Muscle layer of duodenum (tissue), 2 donors: ENCODE data around the gene SHC3.
A peak's percentile ranks its signal among the peaks of the same experiment; 100 is the strongest.

ENCODE experiments used
- H3K27ac ChIP-seq: one replicate; pipeline ENCODE4 v1.7.0; 2013; ENCODE audit warnings: mild to moderate bottlenecking, low read length
- H3K27me3 ChIP-seq: one replicate; pipeline ENCODE4 v1.7.0; 2013; ENCODE audit warnings: low read depth, mild to moderate bottlenecking, control low read depth, low read length
- H3K36me3 ChIP-seq, 2 donors: one replicate each; pipeline ENCODE4 v1.7.0; 2013; ENCODE audit warnings: low read length in 2 of 2, control low read depth in 1 of 2, mild to moderate bottlenecking in 1 of 2; ENCODE audit not compliant: insufficient read depth in 2 of 2, control insufficient read depth in 1 of 2
- H3K4me1 ChIP-seq, 2 donors: one replicate each; pipeline ENCODE4 v1.7.0; 2013; ENCODE audit warnings: low read length in 2 of 2, mild to moderate bottlenecking in 2 of 2, control low read depth in 1 of 2, moderate library complexity in 1 of 2; ENCODE audit not compliant: insufficient read depth in 2 of 2, control insufficient read depth in 1 of 2
- H3K4me3 ChIP-seq, 2 donors: one replicate each; pipeline ENCODE4 v1.7.0; 2013; ENCODE audit warnings: low read length in 2 of 2, low read depth in 1 of 2, mild to moderate bottlenecking in 1 of 2
- H3K9me3 ChIP-seq, 2 donors: one replicate each; pipeline ENCODE4 v1.7.0; 2013; ENCODE audit warnings: low read length in 2 of 2, control low read depth in 1 of 2, mild to moderate bottlenecking in 1 of 2; ENCODE audit not compliant: control insufficient read depth in 1 of 2
- donor health status: healthy.

SHC3 gene

GRCh38 chr9:89182369-89182768 is 3.8 kb upstream of the SHC3 start:
- H3K36me3 ChIP-seq: no peaks in the 10 kb centered on the region
- no peaks in the 10 kb centered on the region for H3K9me3 ChIP-seq
- peaks cover 4 to 33% of the 10 kb centered on the region in 2 donors for H3K4me1 ChIP-seq
- no peak overlapping the region for H3K27ac ChIP-seq
- no peak overlapping the region for H3K4me3 ChIP-seq
- peaks cover 4% of the 10 kb centered on the region for H3K27me3 ChIP-seq

DNA sequence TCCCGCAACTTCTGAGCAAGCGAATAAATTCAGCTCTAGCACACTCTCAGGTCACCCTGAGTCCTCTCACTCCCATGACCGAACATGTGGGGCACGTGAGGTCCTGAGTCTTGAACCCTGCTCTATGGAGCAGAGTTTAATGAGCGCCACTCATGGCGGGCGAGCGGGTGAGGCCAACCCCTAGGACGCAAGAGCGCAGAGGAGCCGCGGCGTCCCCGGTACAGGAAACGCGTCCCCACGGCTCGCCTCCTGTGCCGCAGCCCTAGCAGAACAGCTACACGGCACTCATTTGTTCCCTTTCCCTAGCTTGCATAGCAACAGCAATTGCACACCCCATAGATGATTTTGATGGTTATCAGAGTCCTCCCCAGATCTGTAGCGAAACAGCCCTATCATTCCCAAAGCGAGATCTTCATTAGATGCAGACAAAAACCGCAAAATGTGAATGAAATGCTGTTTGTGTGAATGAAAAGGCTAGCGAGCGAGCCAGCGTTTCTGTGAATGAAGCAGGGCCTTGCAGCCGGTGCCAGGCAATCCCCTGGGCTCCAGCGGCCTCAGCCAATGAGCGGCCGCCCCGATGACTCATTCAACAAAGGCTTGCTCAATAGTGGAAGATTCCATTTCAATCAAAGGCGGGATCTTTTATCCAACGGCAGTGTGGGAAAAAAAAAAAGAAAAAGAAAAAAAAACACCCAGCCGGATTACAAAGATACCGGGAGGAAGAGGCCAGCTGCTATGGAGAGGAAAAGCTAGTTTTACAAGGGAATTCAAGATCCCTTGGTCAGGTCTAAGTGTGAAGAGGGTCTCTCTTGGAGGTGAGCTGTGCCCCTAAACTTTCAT is 1.5 kb upstream of the SHC3 start:
- Histone ChIP-seq H3K9me3 (no peaks in the 10 kb centered on the region), H3K27me3 (peaks cover 22% of the 10 kb centered on the region), H3K4me3 (peak overlapping the region; percentile 63 to 71)

DNA sequence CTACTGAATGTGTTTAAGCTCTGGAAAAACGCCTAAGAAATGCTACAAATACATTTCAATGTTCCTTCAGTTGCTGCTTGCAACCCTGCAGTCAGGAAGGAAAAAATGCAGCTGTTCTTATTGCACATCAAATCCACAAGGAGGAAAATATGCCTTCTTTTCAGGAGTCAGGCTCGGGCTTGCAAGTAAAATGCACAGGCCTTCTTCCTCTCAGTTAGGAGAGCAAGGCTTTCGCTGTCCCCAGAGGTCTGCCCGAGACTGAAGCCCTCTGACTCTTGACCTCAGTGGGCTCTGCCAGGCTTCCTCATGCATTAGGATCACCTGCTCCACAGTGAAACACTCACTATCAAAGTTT is 899 bp upstream of the SHC3 start:
- Histone ChIP-seq H3K27me3 (peaks cover 26% of the 10 kb centered on the region), H3K36me3 (no peaks in the 10 kb centered on the region), H3K4me3 (peak overlapping the region; percentile 63 to 71), H3K4me1 (peaks cover 4 to 38% of the 10 kb centered on the region in 2 donors), H3K9me3 (no peaks in the 10 kb centered on the region), H3K27ac (peak overlapping the region; percentile 45)

More for the DNA sequence above, 1.5 kb upstream of the SHC3 start:
- Histone ChIP-seq H3K4me1 (peaks cover 4 to 38% of the 10 kb centered on the region in 2 donors), H3K27ac (peak overlapping the region; percentile 48), H3K36me3 (no peaks in the 10 kb centered on the region)

DNA sequence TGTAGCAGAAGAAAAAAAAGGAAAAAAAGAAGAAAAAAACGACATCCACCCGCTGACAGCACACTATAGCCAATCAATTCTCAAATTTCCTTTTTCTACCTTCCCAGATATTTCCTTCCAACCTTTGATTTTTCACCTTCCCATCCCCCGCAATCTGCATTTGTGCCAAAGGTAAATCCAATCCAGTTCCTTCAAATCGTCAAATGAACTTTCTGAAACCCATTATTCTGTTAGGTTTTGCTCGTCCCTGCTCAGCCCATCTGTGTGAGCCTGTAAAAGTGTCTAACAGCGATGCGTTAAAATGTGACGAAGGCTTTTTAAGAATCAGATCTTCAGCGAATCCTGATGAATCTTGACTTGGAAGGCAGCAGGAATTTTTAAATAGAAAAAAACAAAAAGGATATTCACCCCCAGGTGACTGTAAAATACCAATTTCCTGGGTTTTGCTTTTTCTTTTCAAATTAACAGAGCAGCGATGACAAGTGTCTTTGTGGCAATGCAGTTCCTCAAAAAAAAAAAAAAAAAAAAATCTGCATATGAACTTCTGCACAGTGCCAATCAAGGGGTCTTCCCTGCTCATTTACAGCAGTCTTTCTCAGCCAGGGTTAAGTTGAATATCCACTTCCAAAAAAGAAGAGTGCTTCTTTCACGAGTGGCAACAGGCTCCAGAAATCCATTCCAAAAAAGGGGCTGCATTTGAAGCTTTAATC is 367 bp upstream of the SHC3 start:
- H3K4me1 ChIP-seq: peaks cover 4 to 38% of the 10 kb centered on the region in 2 donors
- H3K9me3 ChIP-seq: no peaks in the 10 kb centered on the region
- peaks cover 27% of the 10 kb centered on the region for H3K27me3 ChIP-seq
- H3K4me3 ChIP-seq: peak overlapping the region; percentile 64 to 71
- peak overlapping the region; percentile 45 for H3K27ac ChIP-seq
- H3K36me3 ChIP-seq: no peaks in the 10 kb centered on the region

GRCh38 chr9:89177012-89177943 is 1.3 kb downstream of the SHC3 start:
- Histone ChIP-seq H3K4me1 (peaks cover 4 to 38% of the 10 kb centered on the region in 2 donors), H3K9me3 (no peaks in the 10 kb centered on the region), H3K4me3 (peak overlapping the region; percentile 47 to 55), H3K36me3 (no peaks in the 10 kb centered on the region), H3K27ac (no peak overlapping the region), H3K27me3 (peaks cover 27% of the 10 kb centered on the region)

GRCh38 chr9:89175828-89176261 is 2.8 kb downstream of the SHC3 start:
- Histone ChIP-seq H3K27me3 (peaks cover 27% of the 10 kb centered on the region), H3K27ac (no peak overlapping the region), H3K4me3 (no peak overlapping the region)

GRCh38 chr9:89174291-89174690 is 4.3 kb downstream of the SHC3 start:
- no peaks in the 10 kb centered on the region for H3K9me3 ChIP-seq
- H3K36me3 ChIP-seq: no peaks in the 10 kb centered on the region
- no peak overlapping the region for H3K4me3 ChIP-seq
- H3K27ac ChIP-seq: no peak overlapping the region
- peaks cover 27% of the 10 kb centered on the region for H3K27me3 ChIP-seq
- peaks cover 0 to 23% of the 10 kb centered on the region in 2 donors for H3K4me1 ChIP-seq

More at GRCh38 chr9:89175828-89176261, 2.8 kb downstream of the SHC3 start:
- H3K36me3 ChIP-seq: no peaks in the 10 kb centered on the region
- H3K9me3 ChIP-seq: no peaks in the 10 kb centered on the region
- peaks cover 4 to 38% of the 10 kb centered on the region in 2 donors for H3K4me1 ChIP-seq

- Histone ChIP-seq H3K36me3 (no peaks in the 10 kb centered on the region), H3K9me3 (no peaks in the 10 kb centered on the region), H3K27ac (no peak overlapping the region), H3K4me1 (peaks cover 0 to 11% of the 10 kb centered on the region in 2 donors), H3K27me3 (peaks cover 27% of the 10 kb centered on the region), H3K4me3 (no peak overlapping the region)
These were observed 5.5 kb downstream of the SHC3 start for GRCh38 chr9:89173072-89173471.

GRCh38 chr9:89172398-89172797 is 6.2 kb downstream of the SHC3 start:
- Histone ChIP-seq H3K27me3 (peaks cover 24% of the 10 kb centered on the region), H3K27ac (no peak overlapping the region)

GRCh38 chr9:89171693-89172092 is 6.9 kb downstream of the SHC3 start:
- no peaks in the 10 kb centered on the region for H3K4me1 ChIP-seq
- H3K4me3 ChIP-seq: no peak overlapping the region
- peaks cover 17% of the 10 kb centered on the region for H3K27me3 ChIP-seq
- no peaks in the 10 kb centered on the region for H3K9me3 ChIP-seq
- H3K27ac ChIP-seq: no peak overlapping the region
- no peaks in the 10 kb centered on the region for H3K36me3 ChIP-seq

More at GRCh38 chr9:89172398-89172797, 6.2 kb downstream of the SHC3 start:
- peaks cover 0 to 5% of the 10 kb centered on the region in 2 donors for H3K4me1 ChIP-seq
- no peaks in the 10 kb centered on the region for H3K9me3 ChIP-seq
- H3K36me3 ChIP-seq: no peaks in the 10 kb centered on the region
- no peak overlapping the region for H3K4me3 ChIP-seq
